B cell (primary cell): ENCODE results near the gene ECHDC3. TPM values are rescaled to one million over a fixed set of nuclear protein-coding genes. Genes with fewer than 3 reads are reported as not detected.

ENCODE experiments used
- ATAC-seq: fragments of 200-7000 bp; cut with Tn5 transposase; one replicate; pipeline ENCODE4 v1.10.0; 2021; ENCODE audit warnings: low read depth, mild to moderate bottlenecking, moderate number of reproducible peaks, moderate library complexity
- CTCF ChIA-PET: fragments of 350-600 bp; sonication (Branson Sonifier 250); formaldehyde crosslinking; loops from one replicate; lab custom pipeline; 2021; ENCODE audit warnings: antibody characterized with exemption, inconsistent platforms; lab: Charles Lee
- POLR2A ChIA-PET: fragments of 350-600 bp; sonication (Branson Sonifier 250); formaldehyde crosslinking; loops from one replicate; lab custom pipeline; 2021; ENCODE audit warnings: antibody characterized with exemption; lab: Charles Lee
- DNase-seq: peaks from one replicate; pipeline ENCODE4 v3.0.0; 2013
- H2AFZ ChIP-seq: 2 replicates; pipeline ENCODE4 v1.6.1; 2012; ENCODE audit warnings: mild to moderate bottlenecking, low read depth, low read length; ENCODE audit not compliant: insufficient read depth, poor library complexity, severe bottlenecking
- H3K27ac ChIP-seq, 2 donors: 1 replicate in 1 of 2; 2 replicates in 1 of 2; pipeline ENCODE4 v1.5.1; 2012 to 2013; ENCODE audit warnings: low read length in 2 of 2, mild to moderate bottlenecking in 2 of 2, moderate library complexity in 1 of 2
- H3K27me3 ChIP-seq, 4 experiments: fragments of 200-600 bp in 1 of 4; sonication (generic) in 1 of 4; replicated peaks in 1 of 4; 1 replicate in 2 of 4; 2 replicates in 2 of 4; pipeline versions ENCODE4 v1.6.1 to v1.7.0; 2013 to 2016; ENCODE audit warnings: low read length in 3 of 4, mild to moderate bottlenecking in 2 of 4, mixed read lengths in 1 of 4, moderate library complexity in 1 of 4; ENCODE audit not compliant: insufficient read depth in 4 of 4, control insufficient read depth in 3 of 4; ENCODE audit errors: control extremely low read depth in 1 of 4
- H3K36me3 ChIP-seq, 2 experiments: replicated peaks in 1 of 2; 1 replicate in 1 of 2; 2 replicates in 1 of 2; pipeline versions ENCODE4 v1.6.1 to v1.7.1; 2013; ENCODE audit warnings: low read length in 1 of 2; ENCODE audit not compliant: insufficient read depth in 2 of 2, control insufficient read depth in 1 of 2; ENCODE audit errors: control extremely low read depth in 1 of 2, extremely low read depth in 1 of 2
- H3K4me1 ChIP-seq, 2 donors: fragments of 200-600 bp in 1 of 2; sonication (generic) in 1 of 2; 1 replicate in 1 of 2; 2 replicates in 1 of 2; pipeline versions ENCODE4 v1.5.1 to v1.6.1; 2013 to 2017; ENCODE audit warnings: low read length in 2 of 2; ENCODE audit not compliant: control insufficient read depth in 2 of 2, insufficient read depth in 2 of 2
- H3K4me2 ChIP-seq: replicated peaks from 2 replicates; pipeline ENCODE3; 2012; ENCODE audit warnings: mild to moderate bottlenecking, low read depth, low read length; ENCODE audit not compliant: poor library complexity, severe bottlenecking
- H3K4me3 ChIP-seq, 5 experiments: fragments of 200-600 bp in 1 of 5; sonication (generic) in 1 of 5; 1 replicate in 3 of 5; 2 replicates in 2 of 5; pipeline versions ENCODE4 v1.5.1 to v1.7.0; 2011 to 2016; ENCODE audit warnings: low read length in 4 of 5, mild to moderate bottlenecking in 4 of 5, low read depth in 2 of 5, control low read depth in 1 of 5, moderate library complexity in 1 of 5; ENCODE audit not compliant: insufficient read depth in 1 of 5; ENCODE audit errors: control extremely low read depth in 1 of 5, extremely low read depth in 1 of 5
- H3K79me2 ChIP-seq: fragments of 200-600 bp; sonication (generic); one replicate; pipeline ENCODE4 v1.6.0; 2016; ENCODE audit warnings: low read length; ENCODE audit not compliant: control insufficient read depth, insufficient read depth
- H3K9ac ChIP-seq: fragments of 200-600 bp; sonication (generic); 2 replicates; pipeline ENCODE4 v1.6.1; 2017; ENCODE audit warnings: mild to moderate bottlenecking, low read length, moderate library complexity
- H3K9me3 ChIP-seq, 3 donors: one replicate each; pipeline versions ENCODE4 v1.6.1 to v1.7.1; 2013; ENCODE audit warnings: low read length in 2 of 3; ENCODE audit not compliant: control insufficient read depth in 2 of 3, insufficient read depth in 1 of 3; ENCODE audit errors: control extremely low read depth in 1 of 3
- H4K20me1 ChIP-seq: 2 replicates; pipeline ENCODE4 v1.6.0; 2012; ENCODE audit warnings: mild to moderate bottlenecking, low read length; ENCODE audit not compliant: insufficient read depth, control insufficient read depth, poor library complexity, severe bottlenecking
- H3K27ac Mint-ChIP-seq: one replicate; pipeline ENCODE4 v1.8.0; 2021; ENCODE audit warnings: mixed read lengths
- H3K27me3 Mint-ChIP-seq: one replicate; pipeline ENCODE4 v1.8.0; 2021; ENCODE audit warnings: mixed read lengths
- H3K4me1 Mint-ChIP-seq: one replicate; pipeline ENCODE4 v1.8.0; 2021; ENCODE audit warnings: mixed read lengths
- H3K4me3 Mint-ChIP-seq: one replicate; pipeline ENCODE4 v1.8.0; 2021; ENCODE audit warnings: mixed read lengths
- H3K9me3 Mint-ChIP-seq: one replicate; pipeline ENCODE4 v1.8.0; 2022; ENCODE audit warnings: mixed read lengths; ENCODE audit not compliant: insufficient read depth
- EZH2 ChIP-seq: IDR thresholded peaks from 2 replicates; pipeline ENCODE4 v1.6.1; 2012; ENCODE audit warnings: borderline replicate concordance, low read depth, mild to moderate bottlenecking, moderate library complexity, low read length; ENCODE audit not compliant: insufficient read depth, poor library complexity, severe bottlenecking
- WGBS: methylation state at CpG from one replicate; pipeline ENCODE4 v1.1.5; 2013; ENCODE audit warnings: missing lambda C conversion rate; ENCODE audit not compliant: insufficient coverage; 5-methylcytosine and 5-hydroxymethylcytosine counted together
- intact Hi-C: fragments of 100-400 bp; cut with micrococcal nuclease; formaldehyde crosslinking; loops from one replicate; pipeline ENCODE4 v1.10.0; 2022
- polyA plus RNA-seq: library from polyadenylated mRNA; depleted of rRNA; stranded (reverse); fragments of >200 nt; gene quantifications from 2 replicates; pipeline ENCODE4 v1.2.3, GENCODE V29; 2012
- total RNA-seq, 2 donors: library from RNA; stranded (reverse); fragments of 120-200 nt in 1 of 2; gene quantifications; 1 replicate in 1 of 2; 2 replicates in 1 of 2; pipeline versions ENCODE4 v1.2.3 to v1.2.4, GENCODE V29; 2013 to 2022
- TF ChIP-seq, protein P1 (sequence below): fragments of 200-600 bp; IDR thresholded peaks from one replicate; pipeline ENCODE4 v1.8.0; 2022; ENCODE audit warnings: antibody characterized with exemption, mild to moderate bottlenecking

ECHDC3 gene
- total and polyA plus RNA-seq, 2 donors (not counting 1 experiment from before 2014, with no cell fraction given), result 3.9 to 9.6 TPM

DNA sequence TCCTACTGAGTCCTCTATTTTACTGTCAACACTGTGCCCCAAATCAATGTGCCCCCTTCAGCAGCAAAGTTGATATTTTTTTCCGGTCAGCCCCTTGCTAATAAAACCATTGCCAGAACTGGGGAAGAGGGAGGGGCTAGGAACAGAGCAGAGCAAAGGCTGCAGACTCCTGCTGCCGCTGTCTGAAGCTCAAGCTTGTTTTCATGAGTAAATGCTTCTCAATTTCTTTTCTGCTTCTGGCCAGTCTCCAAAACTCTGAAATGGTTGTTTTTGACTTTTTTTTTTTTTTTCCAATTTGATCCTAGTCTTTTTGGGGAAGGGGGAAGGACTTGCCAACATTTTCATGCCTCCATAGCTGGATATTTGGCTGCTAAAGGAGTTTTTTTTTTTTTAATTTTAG lies 54.3 kb downstream of the ECHDC3 start:
- CTCF ChIA-PET, result no interaction called here

DNA sequence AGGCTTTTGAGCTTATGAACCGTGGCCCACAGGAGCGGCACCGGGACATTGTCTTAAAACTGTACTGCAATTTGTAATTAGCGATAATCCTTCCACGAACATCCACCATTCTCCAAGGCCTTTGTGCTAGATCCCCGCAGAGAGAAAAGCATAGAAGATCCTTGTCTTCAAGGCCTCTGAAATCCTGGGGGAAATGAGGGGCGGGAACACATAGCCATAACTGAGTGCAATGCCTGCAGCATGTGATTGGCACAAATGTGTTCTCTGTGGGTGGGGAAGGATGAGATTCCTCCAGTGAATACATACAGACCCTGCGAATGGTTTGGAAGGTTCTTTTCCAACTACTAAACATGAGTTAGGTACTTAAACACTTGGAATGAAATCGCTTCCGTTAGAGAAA lies 55.1 kb downstream of the ECHDC3 start:
- Histone ChIP-seq H3K4me3 (no peak overlapping the region), H3K4me2 (no peak overlapping the region), H4K20me1 (no peaks in the 10 kb centered on the region), H3K79me2 (no peaks in the 10 kb centered on the region), H3K4me1 (peaks cover 0 to 4% of the 10 kb centered on the region in 2 donors), H3K9me3 (no peaks in the 10 kb centered on the region), H3K9ac (no peak overlapping the region), H3K36me3 (no peaks in the 10 kb centered on the region), H2AFZ (no peak overlapping the region), H3K27me3 (no peaks in the 10 kb centered on the region), H3K27ac (no peak overlapping the region)
- TF ChIP-seq, protein P1, sequence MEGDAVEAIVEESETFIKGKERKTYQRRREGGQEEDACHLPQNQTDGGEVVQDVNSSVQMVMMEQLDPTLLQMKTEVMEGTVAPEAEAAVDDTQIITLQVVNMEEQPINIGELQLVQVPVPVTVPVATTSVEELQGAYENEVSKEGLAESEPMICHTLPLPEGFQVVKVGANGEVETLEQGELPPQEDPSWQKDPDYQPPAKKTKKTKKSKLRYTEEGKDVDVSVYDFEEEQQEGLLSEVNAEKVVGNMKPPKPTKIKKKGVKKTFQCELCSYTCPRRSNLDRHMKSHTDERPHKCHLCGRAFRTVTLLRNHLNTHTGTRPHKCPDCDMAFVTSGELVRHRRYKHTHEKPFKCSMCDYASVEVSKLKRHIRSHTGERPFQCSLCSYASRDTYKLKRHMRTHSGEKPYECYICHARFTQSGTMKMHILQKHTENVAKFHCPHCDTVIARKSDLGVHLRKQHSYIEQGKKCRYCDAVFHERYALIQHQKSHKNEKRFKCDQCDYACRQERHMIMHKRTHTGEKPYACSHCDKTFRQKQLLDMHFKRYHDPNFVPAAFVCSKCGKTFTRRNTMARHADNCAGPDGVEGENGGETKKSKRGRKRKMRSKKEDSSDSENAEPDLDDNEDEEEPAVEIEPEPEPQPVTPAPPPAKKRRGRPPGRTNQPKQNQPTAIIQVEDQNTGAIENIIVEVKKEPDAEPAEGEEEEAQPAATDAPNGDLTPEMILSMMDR, result no peak
- TF ChIP-seq EZH2, result no peak
- no peak overlapping the region for H3K27ac Mint-ChIP-seq
- ATAC-seq, result no peak
- ChIA-PET CTCF (no interaction called here), POLR2A (no interaction called here)
- DNase-seq, result no peak
- intact Hi-C loops, result no loop called here
- WGBS, result 100% methylated on average over 3 of the region's 10 CpGs
- peaks cover 3% of the 10 kb centered on the region for H3K4me1 Mint-ChIP-seq
- no peak overlapping the region for H3K4me3 Mint-ChIP-seq
- H3K27me3 Mint-ChIP-seq, result no peaks in the 10 kb centered on the region
- H3K9me3 Mint-ChIP-seq, result no peaks in the 10 kb centered on the region

More for the DNA sequence above, 54.3 kb downstream of the ECHDC3 start:
- no peaks in the 10 kb centered on the region for H3K36me3 ChIP-seq
- ATAC-seq (no peak), DNase-seq (no peak)
- H2AFZ ChIP-seq, result no peak overlapping the region
- peaks cover 0 to 4% of the 10 kb centered on the region in 2 donors for H3K4me1 ChIP-seq
- intact Hi-C loops, result no loop called here
- H3K4me3 ChIP-seq, result no peak overlapping the region
- 80% methylated on average over 1 of the region's 2 CpGs for WGBS
- Mint-ChIP-seq H3K27ac (no peak overlapping the region), H3K9me3 (no peaks in the 10 kb centered on the region), H3K4me3 (no peak overlapping the region), H3K4me1 (peaks cover 3% of the 10 kb centered on the region), H3K27me3 (no peaks in the 10 kb centered on the region)
- POLR2A ChIA-PET, result no interaction called here
- no peak overlapping the region for H3K4me2 ChIP-seq
- H4K20me1 ChIP-seq, result no peaks in the 10 kb centered on the region
- H3K27ac ChIP-seq, result no peak overlapping the region
- H3K9ac ChIP-seq, result no peak overlapping the region
- no peaks in the 10 kb centered on the region for H3K79me2 ChIP-seq
- H3K27me3 ChIP-seq, result peaks cover 0 to 3% (median 0%) of the 10 kb centered on the region in 4 experiments
- TF ChIP-seq EZH2, result no peak
- TF ChIP-seq, protein P1, result no peak
- no peaks in the 10 kb centered on the region for H3K9me3 ChIP-seq
